HPDE6-E6E7 (cell line): ENCODE measurements around the gene MATCAP1.

Source experiments
- DNase-seq: peaks from one replicate; pipeline ENCODE4 v3.0.0; 2011; ENCODE audit warnings: missing footprints; ENCODE audit errors: extremely low spot score

MATCAP1 gene

DNA sequence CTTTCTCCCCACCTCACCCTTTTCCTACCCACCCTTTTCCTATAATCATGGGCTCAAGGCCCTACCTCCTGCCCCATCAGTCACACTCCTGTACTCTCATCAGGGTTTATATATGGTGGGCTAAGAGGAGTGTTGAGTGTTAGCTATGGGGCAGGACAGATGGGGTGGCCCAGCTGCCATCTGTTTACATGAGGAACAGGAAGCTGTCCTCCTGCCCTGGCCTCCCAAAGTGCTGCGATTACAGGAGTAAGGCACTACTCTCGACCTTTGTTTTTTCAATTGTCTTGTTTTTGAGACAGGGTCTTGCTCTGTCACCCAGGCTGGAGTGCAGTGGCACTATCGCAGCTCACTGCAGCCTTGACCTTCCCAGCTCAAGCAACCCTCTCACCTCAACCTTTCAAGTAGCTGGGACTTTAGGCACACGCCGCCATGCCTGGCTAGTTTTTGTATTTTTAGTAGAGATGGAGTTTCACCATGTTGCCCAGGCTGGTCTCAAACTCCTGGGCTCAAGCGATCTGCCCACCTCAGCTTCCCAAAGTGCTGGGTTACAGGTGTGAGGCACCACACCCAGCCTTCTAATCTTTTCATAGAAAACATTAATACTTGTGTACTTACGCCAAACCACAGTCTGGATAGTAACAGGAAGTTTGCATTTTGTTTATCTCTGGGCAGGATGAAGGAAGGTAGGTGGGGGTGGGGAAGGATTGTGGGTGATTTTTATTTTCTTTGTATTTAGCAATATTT, 25.7 kb downstream of the MATCAP1 start:
- DNase-seq = no peak

DNA sequence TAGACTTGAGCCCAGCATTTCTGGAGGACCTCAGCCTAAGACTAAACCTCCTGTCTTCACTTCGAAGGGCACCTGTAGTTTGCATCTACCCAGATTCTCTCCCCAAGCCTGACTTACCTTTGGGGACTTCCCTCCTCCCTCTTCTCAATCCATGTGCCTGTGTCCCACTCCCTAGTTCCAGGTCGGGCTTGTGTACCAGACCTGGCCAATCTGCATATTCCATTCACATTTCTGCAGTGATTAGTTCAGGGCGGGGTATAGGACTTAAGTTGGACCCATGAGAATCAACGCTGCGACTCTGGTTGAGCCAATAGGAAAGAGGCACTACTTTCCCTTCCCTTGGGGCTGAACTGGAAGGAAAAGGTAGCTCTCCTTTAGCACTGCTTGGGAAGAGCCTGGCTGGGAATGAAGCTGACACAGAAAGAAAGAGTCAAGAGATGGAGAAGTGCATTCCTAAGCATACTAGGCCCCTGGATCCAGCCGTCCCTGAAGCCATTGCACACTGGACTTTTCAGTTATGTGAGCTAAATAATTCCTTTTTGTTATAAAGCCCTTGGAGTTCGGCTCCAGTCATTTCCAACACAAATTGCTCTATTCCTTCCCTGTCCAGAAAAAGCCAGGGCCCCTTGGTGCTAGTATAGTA, 26.5 kb downstream of the MATCAP1 start:
- DNase-seq = no peak

DNA sequence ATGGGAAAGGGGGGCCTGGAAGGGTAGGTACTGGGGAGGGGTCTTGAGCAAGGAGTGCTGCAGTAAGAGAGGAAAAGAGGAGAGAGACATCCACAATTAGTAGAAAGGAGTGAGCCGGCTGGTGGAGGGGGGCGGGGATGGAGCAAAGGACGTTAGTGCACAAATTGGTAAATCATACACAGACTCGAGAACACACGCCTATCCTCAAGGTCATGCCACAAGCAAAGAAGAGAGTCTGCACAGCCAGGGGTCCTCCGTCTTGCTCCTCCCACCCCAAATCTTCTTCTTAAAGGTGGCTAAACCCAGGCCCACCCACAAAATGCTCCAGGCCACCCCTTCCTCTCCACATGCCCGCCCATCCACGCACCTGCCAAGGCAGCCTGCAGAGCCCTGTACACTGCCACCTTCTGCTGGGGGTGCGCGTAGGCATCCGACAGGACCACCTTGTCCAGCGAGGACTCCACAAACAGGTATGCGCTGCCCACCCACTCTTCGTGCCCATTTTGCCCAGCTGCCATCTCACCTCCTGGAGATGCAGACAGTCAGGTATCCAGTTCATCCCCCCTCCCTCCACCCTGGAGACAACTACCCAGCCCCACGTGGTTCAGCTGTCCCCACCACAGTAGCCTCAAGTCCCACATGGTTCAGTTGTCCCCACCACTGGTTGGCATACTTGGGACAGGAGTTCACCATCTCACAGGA, 27.5 kb downstream of the MATCAP1 start:
- no peak for DNase-seq

DNA sequence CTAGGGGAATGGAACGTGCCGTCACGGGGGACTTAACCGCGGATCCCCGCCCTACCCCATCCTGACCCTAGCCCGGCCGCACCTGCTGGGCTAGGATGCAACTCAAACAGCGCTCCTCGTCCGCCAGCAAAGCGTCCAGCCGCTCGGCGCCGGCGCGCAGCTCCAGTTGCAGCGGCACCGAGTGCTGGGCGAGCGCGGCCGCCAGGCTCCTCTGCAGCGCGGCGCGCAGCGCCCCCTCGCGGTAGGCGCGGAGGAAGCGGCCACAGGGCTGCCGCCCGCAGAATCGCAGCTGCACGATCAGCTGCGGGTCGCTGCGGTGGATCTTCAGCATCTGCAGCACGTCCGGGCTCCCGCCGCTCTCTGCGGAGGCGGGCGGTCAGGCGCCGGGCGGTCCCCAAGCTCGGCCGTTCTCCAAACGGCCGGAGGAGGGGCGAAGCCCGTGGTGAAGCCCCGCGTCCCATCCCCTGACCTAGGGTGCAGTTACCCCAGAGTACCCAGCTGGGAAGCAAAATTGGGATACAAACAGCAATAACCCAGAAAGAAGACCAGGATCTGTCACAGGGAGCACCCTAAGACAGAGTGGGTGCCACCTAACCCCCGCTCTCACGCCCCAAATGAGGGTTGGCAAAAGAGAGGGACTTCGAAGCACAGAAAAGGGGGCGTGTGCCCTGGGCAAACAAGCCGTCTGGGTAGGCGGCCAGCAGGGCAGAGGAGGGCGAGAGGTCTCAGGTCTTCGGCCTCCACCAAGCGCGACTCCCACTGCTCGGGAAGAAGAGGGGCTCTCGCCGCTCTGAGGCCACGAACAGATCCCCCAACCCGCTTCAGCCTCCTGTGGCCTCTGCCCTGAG, 28.2 kb downstream of the MATCAP1 start:
- DNase-seq = peak; percentile 78

DNA sequence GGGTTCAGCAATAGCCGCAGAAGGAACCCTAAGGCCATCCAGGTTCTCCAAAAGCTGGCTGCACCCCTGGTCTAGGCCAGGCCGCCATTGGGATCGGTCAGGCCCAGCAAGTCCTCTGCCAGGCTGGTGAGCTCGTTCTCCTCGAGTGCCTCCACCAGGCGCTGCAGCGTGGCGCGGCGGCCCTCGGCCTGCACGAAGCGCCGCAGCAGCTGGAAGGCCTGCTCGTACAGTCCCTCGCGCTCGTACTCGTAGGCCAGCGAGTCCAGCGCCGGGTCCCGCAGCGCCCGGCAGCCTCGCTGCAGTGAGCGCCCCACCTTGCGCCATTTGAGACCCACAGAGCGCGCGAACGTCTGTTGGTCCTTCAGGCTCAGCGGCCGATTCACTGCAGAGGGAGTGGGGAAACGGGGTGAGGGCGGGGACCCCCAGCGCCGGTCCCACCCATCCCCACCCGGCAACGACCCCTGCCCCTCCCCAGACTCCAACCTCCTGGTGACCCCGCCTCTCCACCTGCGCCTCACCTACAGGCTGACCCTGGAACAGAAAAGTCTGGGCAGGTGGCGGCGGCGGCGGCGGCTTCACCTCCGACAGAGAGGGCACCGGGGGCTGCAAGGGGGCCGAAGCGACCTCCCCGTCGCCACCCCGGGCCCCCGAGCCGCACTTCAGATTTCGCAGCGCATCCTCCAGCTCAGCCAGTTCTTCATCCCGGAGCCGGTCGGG, 29.0 kb downstream of the MATCAP1 start:
- no peak for DNase-seq

DNA sequence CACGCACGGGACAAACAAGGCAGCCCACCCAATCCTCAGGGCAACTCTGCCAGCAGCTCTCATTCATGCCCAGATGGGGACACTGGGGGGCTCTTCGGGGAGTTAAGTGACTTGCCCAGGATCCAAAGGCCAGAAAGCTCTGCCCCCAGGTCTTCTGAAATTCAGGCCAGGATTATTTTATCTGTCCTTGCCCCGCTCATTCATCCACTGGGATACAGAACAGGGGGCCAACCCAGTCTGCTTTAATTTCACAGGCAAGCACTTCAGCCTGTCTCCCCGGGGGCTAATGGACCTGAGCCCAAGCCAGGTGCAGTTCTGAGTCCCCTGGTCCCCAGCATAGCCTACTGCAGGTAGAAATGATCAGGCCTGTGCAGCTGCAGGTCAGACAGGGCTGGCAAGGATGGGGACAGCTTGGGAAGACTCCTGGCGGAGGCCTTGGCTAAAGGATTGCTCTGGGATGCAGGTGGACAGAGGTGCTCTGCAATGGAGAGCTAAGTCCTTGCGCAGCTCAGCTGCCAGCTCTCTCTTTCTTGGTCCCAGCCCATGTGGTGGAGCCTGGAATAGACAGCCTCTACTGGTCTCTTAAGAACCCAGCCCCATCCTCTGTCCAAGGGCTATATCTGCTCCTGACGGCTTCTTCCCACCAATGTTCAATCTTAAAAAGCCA, 32.2 kb downstream of the MATCAP1 start:
- no peak for DNase-seq

DNA sequence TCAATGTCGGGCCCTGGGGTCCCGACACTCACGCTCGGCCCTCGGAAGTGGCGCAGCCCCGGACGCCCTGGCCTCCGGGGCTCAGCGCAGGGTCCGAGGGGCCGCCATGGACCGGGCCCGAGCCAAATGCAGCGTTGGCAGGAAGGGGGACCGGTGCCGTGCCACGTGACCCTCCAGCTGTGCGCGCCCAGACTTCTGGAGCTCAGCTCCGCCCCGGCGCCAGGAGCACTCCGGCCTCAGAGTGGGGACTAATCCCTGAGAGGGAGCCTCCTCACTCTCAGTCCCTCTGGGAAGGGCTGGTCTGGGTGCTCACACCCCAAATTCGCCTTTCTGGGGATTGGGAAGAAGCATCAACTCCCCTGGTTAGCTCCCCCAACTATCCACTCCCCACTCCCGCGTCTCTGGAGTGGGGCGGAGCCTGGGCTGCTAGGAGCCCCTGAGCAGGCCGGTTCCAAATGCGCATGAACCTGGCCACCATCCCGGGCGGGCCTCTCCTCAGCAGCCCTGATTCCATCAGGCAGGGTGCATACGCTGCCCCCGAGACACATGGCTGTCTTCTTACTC, 32.8 kb downstream of the MATCAP1 start, which contains the start of gene B3GNT9:
B3GNT9 (minus strand) TSS at position 166 of the 564 bp plus-strand sequence. CDS start 513 bp downstream, outside the sequence.
- DNase-seq = peak; percentile 73

DNA sequence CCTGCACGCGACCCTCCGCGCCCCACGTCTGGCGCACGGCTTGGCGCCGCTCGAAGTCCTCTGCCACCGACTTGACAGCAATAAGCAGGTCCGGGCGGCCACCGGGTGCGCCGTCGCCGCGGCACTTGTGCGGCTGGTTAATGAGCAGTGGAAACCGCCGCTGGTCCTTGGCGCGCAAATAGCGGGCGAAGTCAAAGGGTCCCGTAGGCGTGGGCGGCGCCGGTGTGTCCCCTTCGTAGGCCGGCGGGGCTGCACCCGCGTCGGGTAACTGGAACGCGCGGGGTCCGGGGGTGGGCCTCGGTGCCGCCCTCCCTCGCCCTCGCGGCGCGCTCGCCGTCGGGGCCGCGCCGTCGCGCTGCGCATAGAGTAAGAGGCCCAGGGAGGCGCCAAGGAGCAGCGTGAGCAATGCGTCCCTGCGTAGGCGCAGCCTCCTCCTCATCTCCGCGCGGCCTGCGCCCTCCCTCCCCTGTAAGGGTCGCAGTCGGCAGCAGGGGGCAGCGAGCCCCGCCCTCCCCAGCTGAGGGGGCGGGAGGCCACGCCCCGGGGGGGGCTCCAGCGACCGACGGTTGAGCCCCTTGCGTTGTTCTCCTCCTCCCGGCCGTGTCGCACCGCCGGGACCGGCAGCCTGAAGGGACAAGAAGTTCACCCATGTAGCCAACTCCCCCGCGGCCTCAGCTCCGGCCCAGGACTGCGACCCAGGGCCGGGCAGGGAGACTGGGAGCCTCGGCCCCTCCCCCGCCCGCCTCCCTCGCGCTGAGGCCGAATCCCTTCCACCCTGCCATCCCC, 33.5 kb downstream of the MATCAP1 start:
- no peak for DNase-seq

DNA sequence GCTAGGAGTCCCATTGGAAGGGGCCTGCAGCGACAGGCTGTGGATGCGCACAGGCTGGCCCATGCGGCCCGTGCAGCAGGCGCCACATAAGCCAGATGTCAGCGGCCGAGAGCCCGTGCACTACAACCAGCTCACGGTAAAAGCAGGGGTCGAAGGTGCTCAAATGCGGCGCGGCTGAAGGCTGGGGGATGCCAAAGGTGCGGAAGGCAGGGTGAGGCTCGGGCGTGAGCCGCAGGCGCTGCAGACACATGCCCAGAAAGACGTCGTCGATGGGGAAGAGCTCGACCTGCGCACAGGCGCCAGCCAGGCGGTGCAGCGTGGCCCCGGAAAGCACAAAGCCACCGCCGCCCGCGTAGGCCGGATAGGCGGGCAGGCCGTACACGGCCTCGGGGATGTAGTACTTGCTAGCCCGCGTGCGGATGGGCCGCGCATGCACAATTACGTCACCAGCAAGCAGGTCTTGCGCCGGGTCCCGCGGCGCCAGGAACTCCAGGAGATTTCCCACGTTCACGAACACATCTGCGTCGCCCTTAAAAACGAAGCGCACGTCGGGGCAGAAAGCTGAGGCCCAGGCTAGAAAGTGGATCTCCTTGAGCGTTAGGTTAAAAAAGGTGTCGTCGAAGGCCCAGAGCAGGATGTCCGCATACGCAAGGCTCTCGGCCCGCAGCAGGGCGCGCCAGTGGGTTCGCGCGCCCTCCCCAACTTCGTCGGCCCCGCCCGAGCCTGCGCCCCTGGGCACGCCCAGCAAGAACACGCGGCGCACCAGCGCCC, 34.3 kb downstream of the MATCAP1 start:
- DNase-seq = no peak

DNA sequence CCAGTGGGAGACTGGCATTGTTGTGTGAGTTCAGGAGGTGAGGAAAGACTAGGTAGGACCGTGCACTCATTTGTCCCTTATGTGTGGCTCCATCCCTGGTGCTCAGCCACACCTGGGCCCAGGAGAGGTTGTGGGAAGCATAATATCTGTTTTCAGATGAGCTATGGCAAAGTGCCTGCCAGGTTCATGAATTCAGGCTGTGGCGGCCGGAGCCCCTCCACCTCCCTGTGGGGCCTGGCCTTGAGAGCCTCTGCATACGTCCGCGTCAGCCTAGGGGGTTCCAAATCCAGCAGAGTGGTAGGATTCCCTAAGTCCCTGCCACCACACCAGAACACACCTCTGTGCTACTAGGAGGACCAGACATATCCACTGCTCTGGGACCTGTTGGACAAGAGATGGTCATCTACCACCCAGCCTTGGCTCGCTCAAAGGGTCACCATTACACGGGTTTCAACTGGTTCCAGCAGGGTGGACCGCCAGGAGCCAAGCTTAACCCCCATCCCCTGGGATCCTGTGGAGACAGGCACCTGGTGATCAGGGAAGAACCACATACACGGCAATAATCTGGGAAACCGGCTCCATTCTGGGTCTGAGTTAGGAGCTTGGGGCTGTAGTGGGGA, 35.0 kb downstream of the MATCAP1 start:
- DNase-seq = no peak

DNA sequence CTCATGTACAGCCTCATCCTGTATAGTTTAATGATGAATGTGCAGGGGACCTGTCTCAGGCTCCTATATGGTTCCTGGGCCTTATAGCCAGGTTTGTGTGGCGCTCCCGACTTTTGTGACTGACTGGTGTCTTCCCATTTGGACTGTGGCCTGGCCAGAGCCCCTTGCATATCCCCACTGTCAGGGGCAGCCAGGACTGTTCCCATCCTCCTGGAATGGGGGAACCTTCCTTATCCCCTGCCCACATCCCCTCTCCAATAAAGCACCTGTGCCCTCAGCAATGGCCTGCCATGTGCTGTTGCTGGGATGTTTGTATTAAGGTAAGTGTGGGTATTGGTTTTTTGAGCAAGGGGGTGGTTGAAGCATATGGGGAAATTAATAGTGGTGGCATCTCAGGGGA, 35.5 kb downstream of the MATCAP1 start:
- DNase-seq = no peak

DNA sequence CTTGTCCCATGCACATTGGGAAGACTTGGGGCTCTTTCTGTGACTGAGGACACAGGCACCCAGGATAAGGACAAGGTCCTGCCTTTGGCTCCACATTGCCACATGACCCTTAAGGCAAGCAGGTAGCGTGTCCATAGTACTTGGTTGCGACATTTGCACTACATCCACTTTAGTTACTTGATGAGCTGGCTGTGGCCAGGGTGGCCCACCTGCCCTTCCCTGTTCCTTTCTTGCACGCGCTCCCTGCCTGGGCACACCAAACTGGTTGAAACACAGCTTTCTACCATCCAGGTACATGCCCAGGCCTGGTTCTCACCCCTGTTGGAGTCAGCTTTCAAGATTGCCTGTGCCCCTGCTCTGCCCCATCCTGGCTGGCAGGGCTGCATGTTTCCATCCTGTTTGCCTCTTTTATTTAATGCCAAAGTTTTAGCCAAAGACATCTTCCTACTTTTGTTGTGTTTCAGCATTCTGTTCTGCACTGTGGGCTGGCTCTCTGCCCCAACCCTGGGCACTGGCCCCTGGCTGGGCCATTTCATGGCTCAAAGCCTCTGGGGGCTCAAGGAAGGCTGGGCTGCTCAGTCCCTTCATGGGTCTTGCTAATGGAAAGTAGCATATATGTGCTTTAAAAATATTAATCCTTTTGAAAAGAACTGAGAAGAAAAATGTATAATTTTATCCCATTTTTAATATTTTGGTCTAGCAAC, 36.2 kb downstream of the MATCAP1 start:
- DNase-seq = no peak

DNA sequence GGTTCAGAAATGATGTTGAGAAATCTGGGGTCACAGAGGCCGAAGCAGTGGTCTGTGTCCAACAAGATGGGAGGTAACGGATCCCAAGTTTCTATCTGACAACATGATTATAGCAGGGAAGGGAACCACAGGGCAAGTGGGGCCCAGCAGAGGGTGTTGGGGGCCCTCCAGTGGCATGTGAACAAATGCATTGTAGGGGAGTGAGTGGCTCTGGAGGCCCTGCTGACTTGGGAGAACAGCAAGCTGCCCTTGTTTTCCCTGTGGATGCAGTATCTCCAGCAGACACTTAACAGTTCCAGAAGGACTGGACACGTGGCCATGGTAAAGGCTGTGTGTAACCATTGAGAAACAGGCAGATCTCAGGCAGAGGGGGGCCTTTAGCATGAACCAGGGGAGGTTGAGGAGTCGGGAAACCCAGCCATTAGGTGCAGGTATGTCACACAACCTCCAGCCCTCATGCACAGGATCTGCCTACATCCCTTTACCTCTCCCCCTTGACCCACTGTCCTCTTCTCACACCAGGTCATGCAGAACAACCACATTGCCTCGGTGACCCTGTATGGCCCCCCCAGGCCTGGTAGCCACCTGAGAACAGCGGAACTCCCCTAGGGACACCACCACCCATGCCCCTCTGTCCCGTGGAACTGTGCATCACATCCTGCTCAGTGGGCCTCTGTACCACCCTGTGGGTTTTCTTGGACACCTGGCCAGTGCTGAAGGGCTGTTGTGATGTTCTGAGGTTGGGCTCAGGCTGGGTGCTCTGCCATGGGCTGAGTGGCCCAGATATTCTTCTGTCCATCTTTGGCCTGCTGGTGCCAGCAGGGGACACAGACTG, 37.0 kb downstream of the MATCAP1 start:
- DNase-seq = no peak

DNA sequence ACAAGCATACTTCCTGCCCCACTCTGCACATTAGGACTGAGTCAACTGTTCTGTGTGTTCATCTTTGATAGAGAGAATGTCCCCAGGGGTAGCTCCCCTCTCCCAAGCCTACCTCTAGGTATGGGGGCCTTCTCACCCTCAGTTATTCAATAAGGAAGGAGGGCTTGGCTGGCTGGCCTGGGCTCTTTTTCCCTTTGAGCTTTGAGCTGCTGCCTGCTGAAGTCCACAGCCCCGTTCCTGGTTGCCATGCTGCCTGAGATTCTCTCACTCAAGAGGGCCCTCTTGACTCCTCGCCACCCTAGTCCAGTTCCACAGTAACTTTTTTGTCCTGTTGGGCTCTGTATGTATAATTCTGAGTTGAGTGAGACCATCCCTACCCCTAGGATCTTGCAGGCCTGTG, 38.0 kb downstream of the MATCAP1 start:
- DNase-seq = no peak

DNA sequence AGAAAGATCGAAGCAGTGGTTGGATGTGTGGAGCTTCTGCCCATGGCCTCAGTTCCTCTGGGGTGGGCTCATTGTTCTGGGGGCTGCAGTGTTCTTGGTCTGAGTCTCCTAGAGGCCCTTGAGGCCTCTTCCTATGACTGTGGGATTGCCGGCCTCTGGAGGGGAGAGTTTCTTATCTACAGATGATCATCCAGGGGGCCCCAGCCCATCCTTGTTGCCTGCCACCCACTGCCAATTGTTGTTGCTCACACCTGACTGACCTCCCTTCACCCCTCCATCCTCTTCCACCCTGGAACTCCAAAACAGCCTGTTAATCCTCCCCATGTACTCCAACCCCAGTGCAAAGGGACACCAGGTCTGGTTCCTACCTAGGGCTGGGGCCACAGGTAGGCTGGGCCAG, 38.8 kb downstream of the MATCAP1 start:
- no peak for DNase-seq

DNA sequence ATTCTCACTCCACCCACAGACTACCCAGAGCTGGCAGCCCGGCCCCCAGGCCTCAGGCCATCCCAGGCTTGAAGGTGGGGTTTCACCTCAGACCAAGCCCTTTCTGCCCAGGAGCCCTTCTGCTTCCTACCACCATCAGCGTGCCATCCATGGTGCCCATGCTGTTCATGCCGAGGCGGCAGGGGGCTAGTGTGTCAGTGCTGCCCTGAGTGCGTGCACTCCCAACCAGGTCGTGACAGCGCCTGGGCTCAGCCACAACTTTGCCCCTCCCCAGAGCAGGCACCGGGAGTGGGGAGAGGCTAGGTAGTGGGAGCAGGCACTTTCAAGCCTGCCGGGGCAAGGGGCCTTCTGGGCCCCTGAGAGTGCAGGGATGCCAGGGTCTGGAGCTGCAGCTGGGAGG, 41.4 kb downstream of the MATCAP1 start:
- DNase-seq = no peak

DNA sequence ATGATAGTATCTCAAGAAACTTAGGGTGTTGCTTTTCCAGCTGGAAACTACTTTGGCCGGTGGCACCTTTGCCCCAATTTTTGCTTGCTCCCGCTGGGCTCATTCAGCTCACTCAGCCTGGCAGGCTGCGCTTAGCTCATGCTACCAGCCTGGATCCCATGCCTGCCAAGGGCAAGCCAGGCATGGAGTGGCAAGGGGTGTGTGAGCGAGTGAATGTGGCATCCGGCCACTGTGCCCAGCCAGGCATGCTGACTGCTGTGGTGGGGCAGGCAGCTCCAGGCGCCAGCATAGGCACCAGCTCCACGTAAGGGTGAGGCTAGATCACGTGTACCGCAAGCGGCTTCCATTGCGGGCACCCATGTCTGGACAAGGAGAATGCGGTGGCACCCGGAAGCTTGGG, 42.4 kb downstream of the MATCAP1 start:
- DNase-seq = no peak
